DND-41 (cell line): ENCODE results near the gene DIABLO.

Experiments used
- CTCF ChIP-seq: IDR thresholded peaks from 2 replicates; pipeline ENCODE4 v1.5.1; 2012; ENCODE audit warnings: borderline replicate concordance, low read length, moderate library complexity, mild to moderate bottlenecking; ENCODE audit not compliant: poor library complexity, severe bottlenecking; ENCODE audit errors: extremely low read depth
- EZH2 ChIP-seq: IDR thresholded peaks from 3 replicates; pipeline ENCODE4 v1.6.1; 2012; ENCODE audit warnings: borderline replicate concordance, low read depth, mild to moderate bottlenecking, moderate library complexity, low read length, inconsistent platforms; ENCODE audit not compliant: severe bottlenecking

- TF ChIP-seq CTCF, result no peak
- no peak for TF ChIP-seq EZH2
Measured at GRCh38 chr12:122197612-122197966, 28.3 kb downstream of the DIABLO start.
